IMR-90 (cell line): Measurements from ENCODE around the gene CDH23. TPM values are rescaled to one million over a fixed set of nuclear protein-coding genes. Genes with fewer than 3 reads are reported as not detected.

ENCODE experiments used
- ATAC-seq: fragments of 200-7000 bp; cut with Tn5 transposase; 2 replicates; pipeline ENCODE4 v1.9.1; 2020; ENCODE audit warnings: low read depth, mild to moderate bottlenecking, moderate library complexity
- BruUV-seq: library from RNA; stranded (reverse); fragments of 400-500 nt; replicated peaks from 2 replicates; lab custom pipeline; 2021; lab: Mats Ljungman, UMichigan
- CTCF ChIA-PET: fragments of 300-600 bp; formaldehyde crosslinking; extraction: SDS; loops from one replicate; lab custom pipeline; 2021; ENCODE audit warnings: antibody characterized with exemption; lab: Yijun Ruan, JAX
- POLR2A ChIA-PET: fragments of 300-600 bp; sonication (Branson Sonifier 250); formaldehyde crosslinking; loops from one replicate; lab custom pipeline; 2022; ENCODE audit warnings: antibody characterized with exemption; ENCODE audit not compliant: unreplicated experiment; lab: Charles Lee
- DNase-seq: peaks from one replicate; pipeline ENCODE4 v3.0.0; 2013
- H2AFZ ChIP-seq: replicated peaks from 2 replicates; pipeline ENCODE3; 2013; ENCODE audit warnings: low read length, mild to moderate bottlenecking; ENCODE audit not compliant: poor library complexity
- H2AK5ac ChIP-seq: 2 replicates; pipeline ENCODE4 v1.6.1; 2013; ENCODE audit warnings: low read depth, low read length, inconsistent platforms
- H2AK9ac ChIP-seq: replicated peaks from 2 replicates; pipeline ENCODE3; 2013; ENCODE audit warnings: mild to moderate bottlenecking, low read depth, low read length, moderate library complexity; ENCODE audit not compliant: poor library complexity
- H2BK120ac ChIP-seq: 2 replicates; pipeline ENCODE4 v1.6.1; 2013; ENCODE audit warnings: low read depth, low read length, inconsistent platforms
- H2BK15ac ChIP-seq: 3 replicates; pipeline ENCODE4 v1.6.1; 2013; ENCODE audit warnings: low read depth, low read length, inconsistent platforms
- H2BK20ac ChIP-seq: 2 replicates; pipeline ENCODE4 v1.6.1; 2013; ENCODE audit warnings: low read depth, mild to moderate bottlenecking, inconsistent platforms, low read length, moderate library complexity
- H2BK5ac ChIP-seq: 2 replicates; pipeline ENCODE4 v1.6.1; 2013; ENCODE audit warnings: mild to moderate bottlenecking, low read depth, low read length, inconsistent platforms; ENCODE audit not compliant: poor library complexity, severe bottlenecking
- H3K14ac ChIP-seq: replicated peaks from 2 replicates; pipeline ENCODE4 v1.6.1; 2013; ENCODE audit warnings: low read depth, low read length, inconsistent platforms
- H3K18ac ChIP-seq: 2 replicates; pipeline ENCODE4 v1.6.1; 2013; ENCODE audit warnings: low read depth, low read length, control low read depth
- H3K23ac ChIP-seq: 2 replicates; pipeline ENCODE4 v1.6.1; 2013; ENCODE audit warnings: low read depth, low read length, inconsistent platforms
- H3K27ac ChIP-seq: 2 replicates; pipeline ENCODE4 v1.5.1; 2013; ENCODE audit warnings: mild to moderate bottlenecking, control low read depth, low read length; ENCODE audit not compliant: insufficient read depth
- H3K27me3 ChIP-seq: 2 replicates; pipeline ENCODE4 v1.6.1; 2013; ENCODE audit warnings: low read length; ENCODE audit not compliant: control insufficient read depth, insufficient read depth
- H3K36me3 ChIP-seq: 2 replicates; pipeline ENCODE4 v1.6.1; 2013; ENCODE audit warnings: low read length, mixed read lengths; ENCODE audit not compliant: control insufficient read depth, insufficient read depth
- H3K4ac ChIP-seq: 2 replicates; pipeline ENCODE4 v1.6.1; 2013; ENCODE audit warnings: low read depth, low read length, inconsistent platforms
- H3K4me1 ChIP-seq: 2 replicates; pipeline ENCODE4 v1.6.1; 2013; ENCODE audit warnings: low read length, mixed read lengths; ENCODE audit not compliant: control insufficient read depth, insufficient read depth
- H3K4me2 ChIP-seq: 2 replicates; pipeline ENCODE4 v1.6.1; 2013; ENCODE audit warnings: low read depth, mild to moderate bottlenecking, control low read depth, low read length, moderate library complexity
- H3K4me3 ChIP-seq: 2 replicates; pipeline ENCODE4 v1.5.1; 2013; ENCODE audit warnings: low read depth, mild to moderate bottlenecking, control low read depth, low read length, moderate library complexity; ENCODE audit not compliant: insufficient read depth
- H3K56ac ChIP-seq: 2 replicates; pipeline ENCODE4 v1.6.1; 2013; ENCODE audit warnings: low read length, inconsistent platforms; ENCODE audit not compliant: insufficient read depth; ENCODE audit errors: extremely low read depth
- H3K79me1 ChIP-seq, 2 experiments: 2 replicates each; pipeline ENCODE4 v1.6.1; 2013; ENCODE audit warnings: low read length in 2 of 2, inconsistent platforms in 1 of 2, low read depth in 1 of 2
- H3K9ac ChIP-seq: 2 replicates; pipeline ENCODE4 v1.6.1; 2013; ENCODE audit warnings: low read depth, low read length, control low read depth
- H3K9me1 ChIP-seq: 2 replicates; pipeline ENCODE4 v1.6.1; 2013; ENCODE audit warnings: low read length, inconsistent platforms; ENCODE audit not compliant: insufficient read depth
- H3K9me3 ChIP-seq: 2 replicates; pipeline ENCODE4 v1.6.1; 2013; ENCODE audit warnings: low read length; ENCODE audit not compliant: control insufficient read depth, insufficient read depth
- H4K20me1 ChIP-seq: 2 replicates; pipeline ENCODE4 v1.6.1; 2013; ENCODE audit warnings: low read length, inconsistent platforms; ENCODE audit not compliant: insufficient read depth
- H4K5ac ChIP-seq: 2 replicates; pipeline ENCODE4 v1.6.1; 2013; ENCODE audit warnings: mild to moderate bottlenecking, low read depth, low read length, control low read depth
- H4K8ac ChIP-seq, 2 experiments: 2 replicates each; pipeline ENCODE4 v1.6.1; 2013; ENCODE audit warnings: low read depth in 2 of 2, low read length in 2 of 2, control low read depth in 1 of 2, inconsistent platforms in 1 of 2
- H4K91ac ChIP-seq: 2 replicates; pipeline ENCODE4 v1.6.1; 2013; ENCODE audit warnings: low read depth, low read length, inconsistent platforms; ENCODE audit not compliant: insufficient read depth
- CEBPB ChIP-seq: IDR thresholded peaks from 2 replicates; pipeline ENCODE4 v1.6.1; 2012; ENCODE audit warnings: low read depth, low read length, improper control_type of control experiment
- CHD1 ChIP-seq: IDR thresholded peaks from 2 replicates; pipeline ENCODE4 v1.6.1; 2012; ENCODE audit warnings: low read depth, low read length, improper control_type of control experiment
- CTCF ChIP-seq: conservative IDR thresholded peaks from 2 replicates; pipeline ENCODE4 v1.5.1; 2012; ENCODE audit warnings: mild to moderate bottlenecking, low read depth, low read length, improper control_type of control experiment
- MAFK ChIP-seq: IDR thresholded peaks from 2 replicates; pipeline ENCODE4 v1.6.1; 2012; ENCODE audit warnings: low read depth, low read length, improper control_type of control experiment
- MAZ ChIP-seq: IDR thresholded peaks from 2 replicates; pipeline ENCODE4 v1.6.1; 2012; ENCODE audit warnings: low read depth, mild to moderate bottlenecking, low read length, improper control_type of control experiment, moderate library complexity, borderline replicate concordance
- POLR2A ChIP-seq: IDR thresholded peaks from 2 replicates; pipeline ENCODE4 v1.6.1; 2012; ENCODE audit warnings: mild to moderate bottlenecking, low read depth, low read length
- RAD21 ChIP-seq: IDR thresholded peaks from 2 replicates; pipeline ENCODE4 v1.6.1; 2012; ENCODE audit warnings: low read length, improper control_type of control experiment
- RCOR1 ChIP-seq: IDR thresholded peaks from 2 replicates; pipeline ENCODE4 v1.6.1; 2012; ENCODE audit warnings: mild to moderate bottlenecking, low read length, improper control_type of control experiment; ENCODE audit not compliant: insufficient replicate concordance
- SMC3 ChIP-seq: fragments of 150-350 bp; IDR thresholded peaks from 2 replicates; pipeline ENCODE4 v1.6.1; 2016; ENCODE audit warnings: low read depth, mild to moderate bottlenecking, antibody characterized with exemption, low read length, moderate library complexity
- WGBS, 2 experiments: methylation state at CpG; one replicate each; pipeline versions ENCODE4 v1.1.5 to v1.1.7; 2013; ENCODE audit warnings: missing lambda C conversion rate in 2 of 2; ENCODE audit not compliant: insufficient read length in 1 of 2; ENCODE audit errors: extremely low coverage in 2 of 2; 5-methylcytosine and 5-hydroxymethylcytosine counted together
- dilution Hi-C: fragments of 300-500 bp; cut with HindIII; formaldehyde crosslinking; loops from one replicate; pipeline ENCODE4 v1.14.3; 2018; ENCODE audit warnings: low sequenced_read_pairs; ENCODE audit not compliant: unreplicated experiment
- in situ Hi-C: fragments of 300-500 bp; cut with MboI; formaldehyde crosslinking; loops from 3 replicates; pipeline ENCODE4 v1.14.3; 2019; ENCODE audit warnings: low sequenced_read_pairs, inconsistent platforms, mixed read lengths
- intact Hi-C: fragments of 100-400 bp; cut with micrococcal nuclease; formaldehyde crosslinking; loops from 2 replicates; pipeline ENCODE4 v1.10.0; 2022
- polyA plus RNA-seq, 3 experiments: library from polyadenylated mRNA; depleted of rRNA; stranded (reverse); fragments of >200 nt; gene quantifications; 2 replicates each; pipeline ENCODE4 v1.2.3, GENCODE V29; 2012; ENCODE audit warnings: low replicate concordance in 1 of 3
- total RNA-seq: library from RNA; depleted of rRNA; stranded (reverse); fragments of >200 nt; gene quantifications from 2 replicates; pipeline ENCODE4 v1.2.3, GENCODE V29; 2012

CDH23 gene
- total and polyA plus RNA-seq, 2 of the 4 experiments (the other 2 are of a cell fraction), result under 0.01 to 0.03 TPM

GRCh38 chr10:71713135-71714030, 316.7 kb downstream of the CDH23 start:
- DNase-seq (peak; percentile 80), ATAC-seq (peak; percentile 95)
- Histone ChIP-seq H2BK15ac (peak overlapping the region; percentile 84; the same call in 2 of the 3 replicates), H3K36me3 (no peaks in the 10 kb centered on the region), H3K4ac (peak overlapping the region; percentile 82), H4K8ac (peak overlapping the region; percentile 89 to 98), H3K27me3 (peaks cover 3% of the 10 kb centered on the region; the same call in 1 of the 2 replicates), H3K9me1 (no peaks in the 10 kb centered on the region), H3K4me1 (peaks cover 25% of the 10 kb centered on the region), H3K14ac (peak overlapping the region; percentile 78), H4K5ac (peak overlapping the region; percentile 86), H2BK120ac (peak overlapping the region; percentile 72), H2BK20ac (0 out of 2 replicates have a peak overlapping the region, but pooled peaks have one; percentile 44), H2AK9ac (peak overlapping the region; percentile 52), H3K79me1 (no peaks in the 10 kb centered on the region), H3K18ac (peak overlapping the region; percentile 70), H3K23ac (peak overlapping the region; percentile 71; the same call in 1 of the 2 replicates), H4K20me1 (no peaks in the 10 kb centered on the region), H3K27ac (peak overlapping the region; percentile 75), H3K4me3 (no peak overlapping the region), H4K91ac (peak overlapping the region; percentile 93), H2BK5ac (peak overlapping the region; percentile 46), H3K9ac (peak overlapping the region; percentile 49), H2AFZ (peak overlapping the region; percentile 88), H3K4me2 (peak overlapping the region; percentile 30; the same call in 1 of the 2 replicates), H3K56ac (no peak overlapping the region), H2AK5ac (peak overlapping the region; percentile 36), H3K9me3 (no peaks in the 10 kb centered on the region)
- TF ChIP-seq RAD21 (0 out of 2 replicates have a peak, but pooled peaks have one; percentile 16), RCOR1 (no peak), CHD1 (no peak), MAZ (no peak), POLR2A (no peak), SMC3 (no peak), MAFK (no peak), CTCF (peak; percentile 28; the same call in 1 of the 2 replicates), CEBPB (no peak)
- no TSS peak for BruUV-seq
- CTCF ChIA-PET, result no interaction called here
- intact Hi-C loops, result loop anchor here (5.0 kb wide), 2 partner anchors 54 to 99 kb away; no protein-coding TSS in a partner anchor
- dilution Hi-C loops, result no loop called here
- POLR2A ChIA-PET, result no interaction called here
- WGBS, 2 experiments, result no CpG with 5 or more reads among the region's 12 CpGs
- in situ Hi-C loops, result no loop called here
